Cardiac atrium fibroblast (primary cell): ENCODE results near the gene SCFD1. TPM values are rescaled to one million over a fixed set of nuclear protein-coding genes. Genes with fewer than 3 reads are reported as not detected.

Experiments used
- total RNA-seq: library from RNA; depleted of rRNA; stranded (reverse); fragments of >200 nt; gene quantifications from 2 replicates; pipeline ENCODE4 v1.2.3, GENCODE V29; 2015

Gene SCFD1
- total RNA-seq: 32.3 and 53.8 TPM in 2 replicates

GRCh38 chr14:30621940-30622830 lies at the start of gene SCFD1:
TSS of gene SCFD1 (plus strand) at chr14:30622319. CDS start at chr14:30622339, 20 bp downstream.

Other genes with a start within 250 kb of the SCFD1 start
- 7.9 and 15.1 TPM in 2 replicates for gene G2E3, start 63.2 kb upstream of the SCFD1 start, total RNA-seq